Fibroblast of skin of left quadriceps (primary cell): ENCODE data around the gene SPATA46.

Experiments used
- DNase-seq, 2 experiments: peaks; one replicate each; pipeline ENCODE4 v3.0.0-alpha.2; 2013; ENCODE audit warnings: low read depth in 2 of 2

The SPATA46 gene

DNA sequence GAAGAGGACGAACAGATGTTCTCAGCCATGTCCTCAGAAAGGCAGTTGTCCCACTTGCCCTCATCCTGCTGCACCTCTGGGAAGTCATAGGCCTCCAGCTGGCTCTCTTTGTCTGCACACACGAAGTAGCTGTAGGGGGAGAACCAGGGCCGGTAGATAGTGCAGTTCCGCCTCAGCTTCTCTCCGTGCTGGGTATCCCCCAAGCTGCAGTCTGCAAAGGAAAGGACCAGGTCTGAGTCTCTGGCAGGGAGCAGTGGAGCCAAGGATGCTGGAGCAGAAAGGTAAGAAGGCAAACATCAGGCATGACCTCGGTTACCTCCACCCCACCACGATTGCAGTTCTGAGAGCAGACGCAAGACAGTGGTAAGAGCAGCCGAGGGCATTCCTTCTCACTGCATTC lies 2.2 kb downstream of the SPATA46 start:
- no peak for DNase-seq

DNA sequence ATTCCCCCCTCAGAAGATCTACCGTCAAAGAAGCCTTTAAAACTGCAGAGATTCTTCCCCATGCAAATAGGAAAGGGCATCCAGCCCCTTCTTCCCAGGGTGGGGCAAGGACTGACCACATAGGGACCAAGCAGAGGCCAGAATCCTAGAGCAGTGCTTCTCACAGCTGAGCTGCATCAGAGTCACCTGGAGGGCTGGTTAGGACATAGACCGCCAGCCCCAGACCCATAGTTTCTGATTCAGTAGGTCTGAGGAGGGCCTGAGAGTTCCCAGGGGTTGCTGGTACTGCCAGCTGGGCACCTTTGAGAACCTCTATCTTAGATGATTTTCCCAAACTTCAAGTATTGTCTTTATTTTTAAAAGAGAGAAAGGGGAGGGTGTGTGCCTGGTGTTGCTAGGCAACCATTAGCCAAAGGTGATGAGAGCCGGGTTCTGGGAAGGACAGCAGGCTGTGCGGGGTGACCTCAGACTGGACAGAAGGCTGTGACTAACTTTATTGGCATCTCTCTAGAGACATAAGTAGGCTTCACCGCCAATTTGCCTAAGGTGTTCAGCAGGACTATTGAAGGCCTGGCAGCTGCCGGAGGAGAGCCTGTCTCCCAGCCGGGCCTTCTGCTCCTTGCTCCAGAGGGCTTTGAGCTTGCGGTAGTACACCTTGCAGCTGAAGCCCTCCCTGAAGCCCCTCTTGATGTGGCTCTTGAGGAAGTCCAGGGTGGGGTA lies 3.0 kb downstream of the SPATA46 start:
- DNase-seq, result no peak

DNA sequence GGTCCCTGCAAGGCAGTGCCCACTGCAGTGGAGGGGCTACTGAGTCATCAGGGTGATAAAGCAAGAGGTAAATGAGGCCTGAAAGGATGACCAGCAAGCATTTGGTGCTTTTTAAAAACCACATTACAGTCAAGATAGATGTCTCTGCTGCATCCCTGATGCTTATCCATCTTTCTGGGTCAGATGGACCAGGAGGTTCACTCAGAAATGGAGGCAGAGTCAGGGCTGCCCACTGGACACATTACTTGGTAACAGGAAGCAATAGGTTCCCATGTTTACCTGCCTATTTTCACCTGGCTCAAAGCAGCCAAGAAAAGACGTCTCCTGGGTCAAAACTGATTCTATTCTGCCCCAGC lies 3.6 kb downstream of the SPATA46 start:
- DNase-seq, result no peak

DNA sequence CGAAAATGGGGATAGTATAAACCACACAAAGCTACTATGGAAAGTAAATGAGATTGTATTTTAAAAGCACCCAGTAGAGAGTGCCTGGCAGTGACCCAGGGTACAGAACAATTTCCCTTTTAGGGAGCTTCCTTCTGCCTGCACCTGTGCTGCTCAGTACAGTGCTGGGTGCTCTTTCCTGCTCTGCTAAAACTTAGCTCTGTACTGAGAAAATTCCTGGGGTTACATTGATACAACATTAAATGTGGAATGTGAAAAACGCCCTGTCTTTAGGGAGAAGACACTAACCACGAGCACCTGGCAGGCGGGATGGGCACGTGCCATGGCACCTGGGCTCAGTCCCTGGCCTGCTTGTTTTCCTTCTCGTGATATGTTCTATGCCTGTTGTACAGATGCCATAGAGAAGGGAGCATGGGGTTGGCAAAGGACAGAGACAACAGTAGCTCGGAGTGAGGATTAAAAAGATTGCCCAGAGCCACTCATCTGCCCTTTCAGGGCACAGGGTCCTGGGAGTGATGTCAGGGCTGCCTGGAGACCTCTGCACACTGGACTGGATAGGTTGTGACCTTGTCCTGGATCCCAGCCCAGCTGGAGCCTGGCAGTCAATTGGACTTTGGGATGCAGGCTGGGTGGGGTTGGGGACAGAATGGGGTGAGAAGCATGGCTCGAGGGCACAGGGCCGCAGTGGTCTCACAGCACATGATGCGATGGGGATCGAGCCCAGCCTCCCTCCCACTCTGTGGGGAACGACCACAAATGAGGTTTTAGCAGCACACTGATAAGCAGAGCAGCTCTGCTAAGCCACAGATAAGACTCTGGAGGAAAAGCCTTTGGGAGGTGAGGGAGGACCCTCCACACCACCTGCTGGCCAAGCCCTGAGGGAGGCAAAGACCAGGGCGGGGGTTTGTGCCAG lies 4.2 kb downstream of the SPATA46 start:
- DNase-seq, result no peak

DNA sequence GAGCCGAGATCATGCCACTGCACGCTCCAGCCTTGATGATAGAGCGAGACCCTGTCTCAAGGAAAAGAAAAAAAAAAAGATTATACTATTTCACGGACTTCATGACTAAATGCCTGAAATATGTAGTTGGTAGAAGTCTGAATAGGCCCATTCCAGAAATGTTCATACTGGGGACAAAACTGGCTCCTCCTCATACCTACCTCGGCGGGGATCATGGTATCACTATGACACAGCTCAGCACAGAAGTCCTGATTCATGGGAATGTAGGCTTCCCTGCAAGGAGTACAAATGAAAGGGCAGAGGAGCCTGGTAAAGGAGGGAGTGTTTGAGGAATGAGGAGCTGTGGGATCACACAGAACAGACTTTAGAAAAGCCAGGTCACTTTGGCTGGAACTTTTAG lies 5.0 kb downstream of the SPATA46 start:
- no peak for DNase-seq

DNA sequence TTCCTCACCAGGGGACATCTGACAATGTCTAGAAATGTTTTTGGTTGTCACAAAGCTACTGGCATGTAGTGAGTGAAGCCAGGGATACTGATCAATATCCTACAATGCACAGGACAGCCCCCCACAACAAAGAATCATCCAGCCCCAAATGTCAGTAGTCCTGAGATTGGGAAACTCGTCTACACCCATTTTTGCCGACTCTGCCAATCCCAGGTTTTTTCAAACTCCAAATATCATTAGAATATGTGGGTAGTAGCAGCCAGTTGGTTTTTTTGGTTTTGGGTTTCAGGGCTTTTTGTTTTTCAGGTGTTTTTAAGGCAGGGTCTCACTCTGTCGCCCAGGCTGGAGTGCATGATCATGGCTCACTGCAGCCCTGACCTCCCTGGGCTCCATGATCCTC lies 5.9 kb downstream of the SPATA46 start:
- no peak for DNase-seq

DNA sequence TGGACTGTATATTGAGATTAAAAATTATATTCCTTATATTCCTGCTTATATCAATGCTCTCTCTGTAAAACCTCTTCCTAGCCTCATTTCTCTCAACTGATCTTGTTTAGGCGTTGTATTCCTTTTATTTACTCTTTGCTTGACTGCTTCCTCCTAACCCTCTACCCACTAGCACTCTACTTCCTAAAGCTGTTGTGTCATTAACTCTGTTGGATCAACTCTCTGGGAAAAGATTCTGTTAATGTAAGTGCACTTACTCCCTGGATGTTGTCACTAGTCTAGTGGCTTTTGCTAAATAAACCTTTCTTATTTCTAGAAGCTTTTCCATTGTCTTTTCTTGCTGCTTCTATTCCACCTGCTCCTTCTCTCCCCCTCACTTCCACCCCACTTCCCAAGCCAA lies 6.5 kb downstream of the SPATA46 start:
- no peak for DNase-seq

DNA sequence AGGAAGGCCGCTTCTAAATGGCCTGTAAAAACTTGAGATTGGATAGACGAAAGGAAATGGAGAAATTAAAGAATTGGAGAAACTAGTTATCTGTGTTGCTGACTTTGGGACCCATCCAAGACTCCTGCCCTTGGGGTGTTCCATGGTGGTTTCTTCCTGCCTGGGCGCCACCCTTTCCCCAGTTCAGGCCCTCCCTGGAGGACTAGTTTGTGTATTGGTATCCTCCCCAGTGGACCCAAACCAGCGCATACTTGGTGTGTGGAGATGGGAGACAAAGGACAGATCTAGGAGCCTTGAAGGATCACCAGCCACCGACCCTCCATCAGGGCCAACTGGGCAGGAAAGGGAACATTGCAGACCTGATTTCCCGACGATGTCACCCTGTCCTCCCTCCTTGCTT lies 7.1 kb downstream of the SPATA46 start:
- no peak for DNase-seq

DNA sequence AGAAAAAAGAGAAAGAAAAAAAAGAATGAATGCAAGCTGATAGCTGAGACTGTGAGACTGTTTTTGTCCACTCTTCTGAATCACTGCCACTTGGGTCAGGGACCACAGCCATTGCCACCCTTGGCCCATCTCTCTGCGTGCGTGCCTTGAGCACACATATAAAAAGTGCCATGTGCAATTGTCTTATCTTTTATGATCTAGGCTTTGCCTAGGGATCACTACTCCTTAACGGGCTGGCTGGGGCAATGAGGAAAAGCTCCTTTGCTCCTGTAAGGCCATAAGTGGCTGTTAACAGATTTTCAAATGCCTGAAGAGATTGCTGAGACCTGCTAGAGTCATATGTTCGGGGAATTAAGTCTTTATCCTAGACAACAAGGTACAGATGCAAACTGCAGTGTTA lies 8.2 kb downstream of the SPATA46 start:
- no peak for DNase-seq

DNA sequence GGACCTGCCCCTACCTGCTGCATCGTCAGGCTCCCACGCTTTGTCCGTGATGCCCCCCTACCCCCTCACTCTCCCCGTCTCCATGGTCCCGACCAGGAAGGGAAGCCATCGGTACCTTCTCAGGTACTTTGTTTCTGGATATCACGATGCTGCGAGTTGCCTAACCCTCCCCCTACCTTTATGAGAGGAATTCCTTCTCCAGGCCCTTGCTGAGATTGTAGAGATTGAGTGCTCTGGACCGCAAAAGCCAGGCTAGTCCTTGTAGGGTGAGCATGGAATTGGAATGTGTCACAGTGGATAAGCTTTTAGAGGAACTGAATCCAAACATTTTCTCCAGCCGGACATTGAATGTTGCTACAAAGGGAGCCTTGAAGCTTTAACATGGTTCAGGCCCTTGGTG lies 8.9 kb downstream of the SPATA46 start:
- no peak for DNase-seq

DNA sequence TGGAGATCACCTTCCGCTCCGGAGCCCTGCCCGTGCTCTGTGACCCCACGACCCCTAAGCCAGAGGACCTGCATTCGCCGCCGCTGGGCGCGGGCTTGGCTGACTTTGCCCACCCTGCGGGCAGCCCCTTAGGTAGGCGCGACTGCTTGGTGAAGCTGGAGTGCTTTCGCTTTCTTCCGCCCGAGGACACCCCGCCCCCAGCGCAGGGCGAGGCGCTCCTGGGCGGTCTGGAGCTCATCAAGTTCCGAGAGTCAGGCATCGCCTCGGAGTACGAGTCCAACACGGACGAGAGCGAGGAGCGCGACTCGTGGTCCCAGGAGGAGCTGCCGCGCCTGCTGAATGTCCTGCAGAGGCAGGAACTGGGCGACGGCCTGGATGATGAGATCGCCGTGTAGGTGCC lies 9.6 kb downstream of the SPATA46 start:
- DNase-seq, result no peak

DNA sequence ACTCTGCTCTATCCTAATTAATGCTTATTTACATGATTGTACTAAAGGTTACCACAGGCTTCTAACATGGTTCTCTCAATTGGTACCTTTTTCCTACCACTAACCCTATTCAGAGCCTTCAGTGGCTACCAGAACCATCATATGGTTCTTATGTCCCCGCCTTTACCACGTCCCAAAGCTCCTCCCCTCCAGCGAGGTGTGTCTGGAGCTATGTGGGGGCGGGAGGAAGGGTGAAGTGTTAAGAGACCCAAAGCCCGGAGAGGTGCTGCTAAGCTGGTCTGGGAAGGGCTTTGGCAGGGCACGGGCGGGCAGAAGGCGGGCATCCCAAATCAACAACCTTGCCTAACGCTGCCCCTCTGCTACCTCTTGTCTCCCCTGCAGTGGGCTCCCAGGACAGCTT lies 10.0 kb downstream of the SPATA46 start:
- DNase-seq, result no peak

DNA sequence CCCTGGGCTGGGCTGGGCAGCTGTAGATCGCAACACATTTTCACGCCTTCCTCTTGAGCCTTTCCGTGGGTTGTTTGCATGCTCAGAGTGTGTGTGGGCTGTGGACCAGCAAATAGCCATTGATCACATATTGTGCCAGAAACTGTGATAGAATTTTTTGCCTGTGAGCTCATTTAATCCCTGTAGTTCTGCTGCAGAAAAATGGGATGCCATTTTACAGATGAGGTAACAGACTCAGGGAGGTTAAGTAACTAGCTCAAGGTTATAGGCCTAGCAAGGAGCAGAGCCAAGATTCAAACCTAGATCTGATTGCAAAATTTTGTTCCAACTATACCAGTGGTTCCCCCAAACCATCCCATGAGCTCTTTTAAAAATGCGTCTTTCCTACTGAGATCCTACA lies 10.5 kb downstream of the SPATA46 start:
- DNase-seq, result no peak

DNA sequence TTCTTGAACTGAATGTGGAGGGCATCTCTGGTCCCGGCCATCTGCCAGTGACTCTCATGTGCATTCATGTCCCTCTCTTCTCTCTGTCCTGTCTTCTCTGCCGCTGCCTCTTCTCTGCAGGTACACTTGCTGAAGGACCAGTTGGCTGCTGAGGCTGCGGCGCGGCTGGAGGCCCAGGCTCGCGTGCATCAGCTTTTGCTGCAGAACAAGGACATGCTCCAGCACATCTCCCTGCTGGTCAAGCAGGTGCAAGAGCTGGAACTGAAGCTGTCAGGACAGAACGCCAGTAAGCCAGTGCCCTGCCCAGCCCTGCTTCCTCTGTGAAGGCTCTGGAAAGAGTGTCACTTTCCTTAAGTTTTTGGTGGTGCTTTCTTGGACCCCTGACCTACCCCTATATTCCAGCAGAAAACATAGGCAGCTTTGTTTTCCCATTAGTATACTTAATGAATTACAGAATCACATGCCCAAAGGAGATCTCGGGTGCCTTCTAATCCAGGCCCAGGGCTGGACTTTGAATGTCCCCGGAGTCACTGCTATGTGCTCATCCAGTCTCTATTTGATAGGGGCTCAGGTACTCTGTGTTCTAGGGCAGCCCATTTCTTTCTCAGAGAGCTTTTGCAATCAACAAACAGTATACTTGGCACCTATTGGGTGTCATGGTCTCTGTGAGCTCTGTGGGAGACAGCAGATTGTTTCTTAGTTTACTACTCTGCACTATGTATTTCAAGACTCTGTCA lies 11.2 kb downstream of the SPATA46 start:
- DNase-seq, result no peak

DNA sequence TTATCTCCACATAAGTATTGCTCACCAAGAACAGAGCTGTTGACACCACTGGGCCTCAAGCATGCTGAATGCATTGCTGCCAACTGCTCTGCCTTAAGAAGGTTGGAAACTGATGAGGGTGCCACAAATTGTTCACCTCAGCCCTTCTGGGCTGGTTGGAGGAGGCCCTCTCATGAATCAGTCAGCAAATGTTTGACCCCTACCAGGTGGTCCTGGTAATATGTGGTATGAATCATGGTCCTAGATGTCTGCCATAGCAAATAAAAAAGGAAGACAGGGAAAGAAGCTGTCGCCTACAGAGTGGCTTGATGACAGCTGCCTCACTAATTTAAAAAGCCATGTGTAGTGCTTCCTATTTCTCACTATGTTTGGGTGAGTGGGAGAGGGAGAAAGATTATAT lies 12.2 kb downstream of the SPATA46 start:
- no peak for DNase-seq

DNA sequence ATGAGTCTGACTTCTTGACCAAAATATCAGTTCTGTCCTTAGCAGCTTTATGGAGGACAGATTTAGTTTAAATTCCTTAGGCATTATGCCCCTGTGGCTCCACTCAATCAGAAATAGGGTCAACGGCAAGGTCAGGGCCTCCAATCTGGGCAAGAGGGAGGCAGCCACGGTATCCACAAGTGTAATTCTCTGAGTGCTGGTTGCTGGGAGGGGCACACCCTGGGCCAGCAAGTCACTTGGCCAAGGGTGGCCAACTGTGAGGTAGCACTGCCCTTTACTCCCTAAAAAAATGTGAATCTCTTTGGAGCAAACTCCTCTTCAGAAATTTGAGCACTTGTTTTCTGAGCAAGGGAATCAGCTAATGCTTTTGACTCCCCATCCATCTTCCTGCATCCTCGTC lies 12.8 kb downstream of the SPATA46 start:
- no peak for DNase-seq

DNA sequence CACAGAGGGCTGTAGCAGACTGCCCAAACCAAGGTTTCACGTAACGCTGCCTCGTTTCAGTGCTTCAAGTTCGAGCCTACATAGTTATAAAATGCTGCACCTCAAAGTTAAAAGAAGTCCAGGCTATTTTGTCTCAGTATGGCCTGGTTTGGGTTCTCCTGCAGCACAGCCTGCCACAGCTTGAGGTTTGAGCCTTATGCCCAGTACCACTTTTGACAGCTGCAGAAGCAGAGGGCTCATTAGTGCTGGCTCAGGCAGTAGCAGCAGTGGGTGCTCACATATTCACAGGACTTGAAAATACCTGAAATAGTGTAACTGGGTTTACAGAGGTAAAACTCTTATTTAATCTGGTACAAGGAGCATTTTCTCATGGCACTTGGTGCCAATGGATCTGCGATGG lies 15.3 kb downstream of the SPATA46 start:
- no peak for DNase-seq

DNA sequence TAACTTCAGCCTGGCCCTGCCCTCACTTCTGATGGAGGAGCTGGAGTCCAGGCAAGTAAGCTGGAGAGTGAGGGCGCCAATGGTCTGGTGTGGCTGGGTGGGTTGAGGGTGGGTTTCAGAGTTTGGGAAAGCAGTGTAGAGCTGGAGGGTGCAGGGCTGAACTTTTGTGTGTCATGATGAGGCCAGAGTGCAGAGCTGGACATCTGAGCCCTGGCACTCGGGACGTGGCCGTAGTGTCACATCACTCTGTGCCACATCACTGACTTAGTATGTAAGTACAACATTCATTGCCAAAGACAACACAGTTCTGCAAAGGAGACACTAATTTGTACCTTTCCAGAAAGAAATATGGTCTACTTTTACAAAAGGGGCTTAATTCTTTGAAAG lies 15.8 kb downstream of the SPATA46 start:
- DNase-seq, result no peak

DNA sequence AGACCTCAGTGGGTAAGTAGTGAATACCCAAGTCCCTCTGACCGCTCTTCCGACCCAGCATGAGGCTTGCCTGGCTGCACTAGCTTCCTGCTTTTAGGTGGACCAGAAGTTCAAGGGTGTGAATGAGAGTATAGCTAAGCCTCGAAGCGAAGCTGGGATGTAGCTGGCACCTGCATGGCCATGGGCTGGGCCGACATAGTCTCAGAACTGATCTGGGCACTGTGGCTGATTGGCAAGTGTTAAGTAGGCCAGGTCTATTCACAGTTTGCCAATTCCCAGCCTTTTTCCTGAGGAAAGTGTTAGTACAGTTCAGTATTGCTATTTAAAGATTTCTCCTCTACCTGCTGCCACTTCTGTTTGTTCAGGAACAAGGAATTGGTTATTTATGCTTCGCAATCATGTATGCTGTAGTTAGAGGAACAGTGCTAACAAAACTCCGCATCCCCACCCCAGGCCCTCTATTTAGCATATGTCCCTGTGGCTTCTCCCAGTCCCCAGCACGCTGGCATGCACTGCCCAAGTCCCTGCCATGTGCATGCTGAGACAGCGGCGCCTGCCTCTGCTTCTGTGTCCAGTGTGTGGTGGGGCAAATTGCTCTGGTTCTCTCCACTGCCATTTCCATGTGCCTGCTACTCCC lies 16.3 kb downstream of the SPATA46 start:
- no peak for DNase-seq

DNA sequence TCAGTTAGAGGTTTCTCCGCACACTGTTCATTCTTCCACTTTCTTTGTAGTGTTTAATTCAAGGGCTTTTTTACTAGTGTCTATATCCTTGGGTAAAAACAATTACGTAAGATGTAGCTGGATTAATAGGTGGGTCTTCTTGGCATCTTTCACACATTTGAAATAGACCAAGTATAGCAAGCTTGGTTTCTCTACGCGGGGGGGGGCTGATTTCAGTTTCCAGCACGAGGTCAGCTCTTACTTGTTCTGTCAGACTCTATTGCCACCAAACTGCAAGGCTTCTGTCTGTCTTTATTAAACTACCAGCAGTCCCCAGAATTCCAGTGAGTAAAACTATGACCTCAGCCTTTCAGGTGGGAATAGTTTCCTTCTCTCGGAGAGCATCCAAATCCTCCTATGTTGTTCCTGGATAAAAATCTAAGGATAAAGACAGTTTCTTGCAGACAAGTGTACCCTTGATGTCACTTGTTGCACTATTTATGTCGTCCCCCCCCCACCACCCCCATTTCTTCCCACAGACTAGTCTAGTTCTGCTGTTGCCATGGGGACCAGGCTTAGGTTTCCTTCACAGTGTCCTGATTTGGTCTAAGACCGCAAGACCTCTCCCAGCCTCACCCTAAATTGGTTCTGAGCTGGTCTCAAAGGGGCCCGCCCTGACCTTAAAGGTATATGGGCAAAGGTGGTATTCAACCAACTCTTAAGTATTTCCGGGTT lies 17.0 kb downstream of the SPATA46 start:
- no peak for DNase-seq

DNA sequence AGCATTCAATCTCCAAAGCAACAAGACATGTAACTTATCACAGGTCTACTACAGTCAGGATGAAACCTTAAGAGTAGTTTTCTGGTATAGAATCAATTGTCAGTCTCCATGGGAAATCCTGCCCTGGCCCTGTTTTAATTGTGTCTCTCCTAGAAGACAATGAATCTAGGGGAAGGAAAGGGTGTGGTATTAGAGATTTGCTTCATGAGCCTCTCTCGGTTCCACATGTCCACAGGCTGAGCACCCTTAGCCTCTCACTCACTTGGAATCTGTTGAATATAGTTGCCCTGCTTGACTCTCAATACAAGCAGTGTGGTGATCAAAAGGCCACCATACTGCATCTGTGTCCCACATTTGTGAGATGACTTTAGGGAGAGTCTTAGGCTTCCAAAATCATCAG lies 17.7 kb downstream of the SPATA46 start:
- DNase-seq, result no peak
